HepG2 (cell line): ENCODE results near the gene TARBP2. TPM values are rescaled to one million over a fixed set of nuclear protein-coding genes. Genes with fewer than 3 reads are reported as not detected.

ENCODE experiments used
- ATAC-seq: fragments of 200-7000 bp; cut with Tn5 transposase; 3 replicates; pipeline ENCODE4 v1.9.1; 2020; ENCODE audit warnings: mild to moderate bottlenecking, moderate library complexity
- BruUV-seq: library from RNA; stranded (reverse); fragments of 400-500 nt; replicated peaks from 2 replicates; lab custom pipeline; 2021; lab: Mats Ljungman, UMichigan
- CTCF ChIA-PET: fragments of 300-600 bp; formaldehyde crosslinking; extraction: SDS; loops from one replicate; lab custom pipeline; 2021; ENCODE audit warnings: low total read pairs, inconsistent platforms, low intra/inter-chr PET ratio; lab: Yijun Ruan, JAX
- POLR2A ChIA-PET: fragments of 350-600 bp; sonication (Branson Sonifier 250); formaldehyde crosslinking; loops from one replicate; lab custom pipeline; 2020; ENCODE audit warnings: antibody characterized with exemption, inconsistent platforms; lab: Yijun Ruan, JAX
- DNase-seq: peaks from one replicate; pipeline ENCODE4 v3.0.0-alpha.2; 2015; ENCODE audit warnings: low spot score
- FAIRE-seq: peaks from 3 replicates; lab custom pipeline; 2011; peaks lifted over from hg19 to GRCh38; lab: Jason Lieb, UNC
- H2AFZ ChIP-seq: one replicate; pipeline ENCODE4 v1.6.1; 2011; ENCODE audit warnings: low read length, inconsistent platforms
- H3K27ac ChIP-seq: fragments of 300-600 bp; 3 replicates; pipeline ENCODE4 v1.8.0; 2011; ENCODE audit warnings: mixed run types, mild to moderate bottlenecking, mixed read lengths, low read length, inconsistent platforms; ENCODE audit not compliant: insufficient read depth; ENCODE audit errors: extremely low read length
- H3K27me3 ChIP-seq, 2 experiments: fragments of 200-600 bp in 1 of 2; 2 replicates in 1 of 2; 3 replicates in 1 of 2; pipeline versions ENCODE4 v1.6.0 to v1.8.0; 2011; ENCODE audit warnings: low read length in 2 of 2, mild to moderate bottlenecking in 2 of 2, moderate library complexity in 2 of 2, inconsistent platforms in 1 of 2; ENCODE audit not compliant: insufficient read depth in 2 of 2, control insufficient read depth in 1 of 2
- H3K36me3 ChIP-seq, 2 experiments: fragments of 200-600 bp in 1 of 2; replicated peaks in 1 of 2; 2 replicates in 1 of 2; 3 replicates in 1 of 2; pipeline versions ENCODE4 v1.5.1 to v1.8.0; 2011; ENCODE audit warnings: low read length in 2 of 2, inconsistent platforms in 1 of 2; ENCODE audit not compliant: insufficient read depth in 2 of 2, control insufficient read depth in 1 of 2
- H3K4me1 ChIP-seq: 2 replicates; pipeline ENCODE4 v1.5.1; 2012; ENCODE audit warnings: low read length, inconsistent platforms; ENCODE audit not compliant: insufficient read depth
- H3K4me2 ChIP-seq: 2 replicates; pipeline ENCODE4 v1.6.0; 2011; ENCODE audit warnings: low read depth, low read length, inconsistent platforms
- H3K4me3 ChIP-seq, 3 experiments: fragments of 200-600 bp in 1 of 3; sonication (generic), shearing (Covaris generic) in 1 of 3; replicated peaks in 1 of 3; 2 replicates each; pipeline ENCODE4 v1.5.1; 2011 to 2016; ENCODE audit warnings: low read length in 3 of 3, inconsistent platforms in 2 of 3, low read depth in 2 of 3, mild to moderate bottlenecking in 2 of 3, control low read depth in 1 of 3, mixed read lengths in 1 of 3; ENCODE audit not compliant: insufficient read depth in 1 of 3
- H3K79me2 ChIP-seq: one replicate; pipeline ENCODE4 v1.6.1; 2011; ENCODE audit warnings: low read length, inconsistent platforms; ENCODE audit not compliant: insufficient read depth
- H3K9ac ChIP-seq: 2 replicates; pipeline ENCODE4 v1.6.0; 2011; ENCODE audit warnings: mild to moderate bottlenecking, low read depth, low read length, inconsistent platforms; ENCODE audit not compliant: insufficient read depth
- H3K9me3 ChIP-seq: 2 replicates; pipeline ENCODE4 v1.5.1; 2012; ENCODE audit warnings: mild to moderate bottlenecking, low read length
- H4K20me1 ChIP-seq: 2 replicates; pipeline ENCODE4 v1.6.0; 2011; ENCODE audit warnings: inconsistent platforms, mild to moderate bottlenecking, low read length, moderate library complexity; ENCODE audit not compliant: insufficient read depth
- EED ChIP-seq: sonication (generic); formaldehyde crosslinking; IDR thresholded peaks from 2 replicates; pipeline ENCODE4 v1.5.0; 2020; ENCODE audit warnings: mild to moderate bottlenecking, missing genetic modification reagents
- GABPA ChIP-seq, 2 experiments: IDR thresholded peaks; 2 replicates each; pipeline ENCODE4 v1.6.1; 2011 to 2016; ENCODE audit warnings: low read depth in 2 of 2, low read length in 1 of 2, missing biosample characterization in 1 of 2, missing genetic modification characterization in 1 of 2
- IKZF4 ChIP-seq: sonication (generic); formaldehyde crosslinking; IDR thresholded peaks from 2 replicates; pipeline ENCODE4 v1.5.1; 2020; ENCODE audit warnings: borderline replicate concordance, mild to moderate bottlenecking, low read depth, missing genetic modification reagents; ENCODE audit errors: not compliant biosample characterization
- NONO ChIP-seq, 2 experiments: fragments of 450-650 bp in 1 of 2; sonication (generic) in 1 of 2; formaldehyde crosslinking in 1 of 2; IDR thresholded peaks in 1 of 2; conservative IDR thresholded peaks in 1 of 2; 2 replicates each; pipeline versions ENCODE4 v1.6.1 to v1.8.0; 2017 to 2022; ENCODE audit warnings: mild to moderate bottlenecking in 1 of 2, missing genetic modification reagents in 1 of 2, moderate library complexity in 1 of 2
- SMARCE1 ChIP-seq: fragments of 450-650 bp; IDR thresholded peaks from 2 replicates; pipeline ENCODE4 v1.6.1; 2017; ENCODE audit warnings: borderline replicate concordance
- U2AF1 ChIP-seq: fragments of 200-400 bp; formaldehyde crosslinking; optimal IDR thresholded peaks from 2 replicates; pipeline ENCODE3; 2017; ENCODE audit warnings: mild to moderate bottlenecking, low read depth, low read length
- ZIK1 ChIP-seq: sonication (generic); formaldehyde crosslinking; IDR thresholded peaks from 2 replicates; pipeline ENCODE4 v1.5.0; 2020; ENCODE audit warnings: mild to moderate bottlenecking, low read depth, missing genetic modification reagents, borderline replicate concordance
- ZNF235 ChIP-seq: sonication (generic); formaldehyde crosslinking; IDR thresholded peaks from 2 replicates; pipeline ENCODE4 v1.8.1; 2023; ENCODE audit warnings: mild to moderate bottlenecking, missing genetic modification reagents, borderline replicate concordance
- ZNF44 ChIP-seq: sonication (generic); formaldehyde crosslinking; IDR thresholded peaks from 2 replicates; pipeline ENCODE4 v1.5.1; 2020; ENCODE audit warnings: mild to moderate bottlenecking, missing genetic modification reagents
- ZNF562 ChIP-seq: sonication (generic); formaldehyde crosslinking; IDR thresholded peaks from 2 replicates; pipeline ENCODE4 v1.8.0; 2022; ENCODE audit warnings: missing genetic modification reagents, borderline replicate concordance
- ZNF614 ChIP-seq: IDR thresholded peaks from 2 replicates; pipeline ENCODE4 v1.6.1; 2018; ENCODE audit warnings: missing biosample characterization, missing genetic modification reagents, inconsistent platforms, borderline replicate concordance
- ZNF674 ChIP-seq: sonication (generic); formaldehyde crosslinking; IDR thresholded peaks from 2 replicates; pipeline ENCODE4 v1.5.0; 2020; ENCODE audit warnings: low read depth, mild to moderate bottlenecking, missing genetic modification reagents
- ZNF879 ChIP-seq: sonication (generic); formaldehyde crosslinking; IDR thresholded peaks from 2 replicates; pipeline ENCODE4 v1.8.1; 2023; ENCODE audit warnings: missing genetic modification reagents
- WGBS: methylation state at CpG from one replicate; pipeline ENCODE4 v1.1.6; 2017; ENCODE audit warnings: low lambda C conversion rate; 5-methylcytosine and 5-hydroxymethylcytosine counted together
- in situ Hi-C: cut with HindIII; loops from 2 replicates; pipeline ENCODE4 v1.10.0; 2017; ENCODE audit warnings: low pct_unique_long_range_greater_than_20kb; ENCODE audit not compliant: extremely low pct_ligation_motif_present
- intact Hi-C: fragments of 100-400 bp; cut with micrococcal nuclease; formaldehyde crosslinking; loops from one replicate; pipeline ENCODE4 v1.10.0; 2022; ENCODE audit not compliant: unreplicated experiment
- polyA plus RNA-seq, 8 experiments: library from polyadenylated mRNA; depleted of rRNA in 3 of 8; stranded (reverse) in 7 of 8; unstranded in 1 of 8; fragments of >200 nt; fragmentation: Illumina TruSeq in 4 of 8; extraction: Trizol in 4 of 8; gene quantifications; 2 replicates each; pipeline versions ENCODE4 v1.2.1 to v1.2.3, GENCODE V29; 2011 to 2016; ENCODE audit warnings: low read depth in 4 of 8, missing spikeins in 1 of 8, mixed read lengths in 1 of 8; ENCODE audit not compliant: insufficient read depth in 1 of 8
- total RNA-seq, 5 experiments: library from RNA; depleted of rRNA; stranded (reverse); fragments of >200 nt; fragmentation: Illumina TruSeq; extraction: Trizol; gene quantifications; 2 replicates each; pipeline ENCODE4 v1.2.3, GENCODE V29; 2016; ENCODE audit warnings: low read depth in 1 of 5
- TF ChIP-seq, protein P1 (sequence below): sonication (generic); formaldehyde crosslinking; IDR thresholded peaks from 2 replicates; pipeline ENCODE4 v1.9.0; 2022; ENCODE audit warnings: missing genetic modification reagents, mild to moderate bottlenecking, borderline replicate concordance
- TF ChIP-seq, protein P2 (sequence below): sonication (generic); formaldehyde crosslinking; conservative IDR thresholded peaks from 2 replicates; pipeline ENCODE4 v1.8.1; 2023; ENCODE audit warnings: missing genetic modification reagents

TARBP2 gene
- total and polyA plus RNA-seq, 2 of the 13 experiments (the other 11 are each of a cell fraction or from before 2014, with no cell fraction given), result 47.0 to 55.5 TPM

DNA sequence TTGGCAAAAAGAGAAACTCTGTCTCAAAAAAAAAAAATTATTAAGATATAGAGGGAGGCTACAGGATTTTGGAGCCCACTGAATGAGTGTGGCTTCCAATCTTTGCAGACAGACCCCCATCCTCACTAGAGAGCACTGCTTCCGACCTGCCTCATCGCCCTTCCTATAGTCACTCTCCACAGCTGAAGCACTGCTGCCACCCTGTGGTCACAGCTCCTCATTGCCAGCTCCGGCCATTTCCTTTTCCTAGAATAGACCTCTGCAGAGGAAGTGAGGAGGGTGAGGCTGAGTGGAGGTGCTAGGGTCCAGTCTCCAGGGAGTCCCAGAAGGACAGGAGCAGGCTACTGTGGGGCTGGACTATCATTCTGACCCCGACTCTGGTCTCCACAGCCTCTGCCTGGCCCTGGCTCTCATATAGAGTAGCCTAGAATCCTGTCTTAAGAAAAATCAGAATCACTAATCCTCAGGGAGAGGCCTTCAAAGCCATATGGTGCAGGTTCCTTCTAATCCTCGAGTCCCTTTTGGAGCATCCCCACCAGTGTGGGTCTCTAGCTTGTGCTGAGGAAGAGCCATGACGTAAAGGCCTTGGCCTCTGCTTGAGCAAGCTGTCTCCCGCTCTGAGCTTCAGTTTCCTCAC is 7.6 kb downstream of the TARBP2 start:
- ATAC-seq (peak; percentile 93), FAIRE-seq (peak; percentile 95), DNase-seq (peak; percentile 72)
- Histone ChIP-seq H3K4me3 (no peak overlapping the region), H3K36me3 (peaks cover 14 to 44% of the 10 kb centered on the region in 2 experiments), H3K79me2 (no peaks in the 10 kb centered on the region), H3K4me1 (no peaks in the 10 kb centered on the region), H4K20me1 (no peaks in the 10 kb centered on the region), H2AFZ (no peak overlapping the region), H3K27me3 (no peaks in the 10 kb centered on the region), H3K27ac (no peak overlapping the region), H3K9ac (no peak overlapping the region), H3K9me3 (no peaks in the 10 kb centered on the region), H3K4me2 (no peak overlapping the region)
- no TSS peak for BruUV-seq
- in situ Hi-C loops, result no loop called here
- ChIA-PET CTCF (interaction anchor here (1.0 to 1.8 kb wide), 2 partner anchors 155 to 184 kb away, joined by 3 to 4 read pairs; no protein-coding TSS in a partner anchor), POLR2A (interaction anchor here (0.6 to 3.0 kb wide), 9 partner anchors 8 to 184 kb away, joined by 3 to 20 read pairs (median 4); partner anchors contain the start of genes ATP5MC2, PRR13, SP1 and TARBP2)
- WGBS, result 39% methylated on average over 6 of the region's 7 CpGs
- intact Hi-C loops, result loop anchor here (1.0 to 5.0 kb wide), 3 partner anchors 36 to 184 kb away; no protein-coding TSS in a partner anchor
- TF ChIP-seq SMARCE1, result no peak
- no peak for TF ChIP-seq EED (CRISPR knock-in tag)
- no peak for TF ChIP-seq ZNF614 (CRISPR knock-in tag)
- TF ChIP-seq, protein P1, sequence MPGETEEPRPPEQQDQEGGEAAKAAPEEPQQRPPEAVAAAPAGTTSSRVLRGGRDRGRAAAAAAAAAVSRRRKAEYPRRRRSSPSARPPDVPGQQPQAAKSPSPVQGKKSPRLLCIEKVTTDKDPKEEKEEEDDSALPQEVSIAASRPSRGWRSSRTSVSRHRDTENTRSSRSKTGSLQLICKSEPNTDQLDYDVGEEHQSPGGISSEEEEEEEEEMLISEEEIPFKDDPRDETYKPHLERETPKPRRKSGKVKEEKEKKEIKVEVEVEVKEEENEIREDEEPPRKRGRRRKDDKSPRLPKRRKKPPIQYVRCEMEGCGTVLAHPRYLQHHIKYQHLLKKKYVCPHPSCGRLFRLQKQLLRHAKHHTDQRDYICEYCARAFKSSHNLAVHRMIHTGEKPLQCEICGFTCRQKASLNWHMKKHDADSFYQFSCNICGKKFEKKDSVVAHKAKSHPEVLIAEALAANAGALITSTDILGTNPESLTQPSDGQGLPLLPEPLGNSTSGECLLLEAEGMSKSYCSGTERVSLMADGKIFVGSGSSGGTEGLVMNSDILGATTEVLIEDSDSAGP (CRISPR knock-in tag), result 0 out of 2 replicates have a peak, but pooled peaks have one; percentile 26
- TF ChIP-seq ZNF879 (CRISPR knock-in tag), result no peak
- TF ChIP-seq ZNF674 (CRISPR knock-in tag), result no peak
- no peak for TF ChIP-seq ZIK1 (CRISPR knock-in tag)
- TF ChIP-seq U2AF1, result no peak
- no peak for TF ChIP-seq NONO (IDR thresholded peaks at IDR 0.05)
- 0 out of 2 replicates have a peak, but pooled peaks have one; percentile 36 for TF ChIP-seq NONO (CRISPR knock-in tag; conservative IDR thresholded peaks at IDR 0.05)
- TF ChIP-seq ZNF44 (CRISPR knock-in tag), result no peak
- no peak for TF ChIP-seq IKZF4
- TF ChIP-seq ZNF235 (CRISPR knock-in tag), result no peak
- no peak for TF ChIP-seq ZNF562 (CRISPR knock-in tag)
- TF ChIP-seq, protein P2, sequence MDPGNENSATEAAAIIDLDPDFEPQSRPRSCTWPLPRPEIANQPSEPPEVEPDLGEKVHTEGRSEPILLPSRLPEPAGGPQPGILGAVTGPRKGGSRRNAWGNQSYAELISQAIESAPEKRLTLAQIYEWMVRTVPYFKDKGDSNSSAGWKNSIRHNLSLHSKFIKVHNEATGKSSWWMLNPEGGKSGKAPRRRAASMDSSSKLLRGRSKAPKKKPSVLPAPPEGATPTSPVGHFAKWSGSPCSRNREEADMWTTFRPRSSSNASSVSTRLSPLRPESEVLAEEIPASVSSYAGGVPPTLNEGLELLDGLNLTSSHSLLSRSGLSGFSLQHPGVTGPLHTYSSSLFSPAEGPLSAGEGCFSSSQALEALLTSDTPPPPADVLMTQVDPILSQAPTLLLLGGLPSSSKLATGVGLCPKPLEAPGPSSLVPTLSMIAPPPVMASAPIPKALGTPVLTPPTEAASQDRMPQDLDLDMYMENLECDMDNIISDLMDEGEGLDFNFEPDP (CRISPR knock-in tag), result no peak
- TF ChIP-seq GABPA (IDR thresholded peaks at IDR 0.05; ENCODE audit: low read depth, low read length), result no peak
- peak; percentile 56 for TF ChIP-seq GABPA (CRISPR knock-in tag; IDR thresholded peaks at IDR 0.05; ENCODE audit: low read depth)
